IPS-18c (cell line): ENCODE measurements around the gene AIFM1.

Source experiments
- H3K4me3 ChIP-seq: 2 replicates; pipeline ENCODE4 v1.7.0; 2013; ENCODE audit warnings: low read depth, mild to moderate bottlenecking, low read length, moderate library complexity; ENCODE audit not compliant: insufficient read depth
- H3K9me3 ChIP-seq: one replicate; pipeline ENCODE4 v1.6.1; 2013; ENCODE audit warnings: mild to moderate bottlenecking, low read length, moderate library complexity; ENCODE audit not compliant: control insufficient read depth, insufficient read depth

The AIFM1 gene

DNA sequence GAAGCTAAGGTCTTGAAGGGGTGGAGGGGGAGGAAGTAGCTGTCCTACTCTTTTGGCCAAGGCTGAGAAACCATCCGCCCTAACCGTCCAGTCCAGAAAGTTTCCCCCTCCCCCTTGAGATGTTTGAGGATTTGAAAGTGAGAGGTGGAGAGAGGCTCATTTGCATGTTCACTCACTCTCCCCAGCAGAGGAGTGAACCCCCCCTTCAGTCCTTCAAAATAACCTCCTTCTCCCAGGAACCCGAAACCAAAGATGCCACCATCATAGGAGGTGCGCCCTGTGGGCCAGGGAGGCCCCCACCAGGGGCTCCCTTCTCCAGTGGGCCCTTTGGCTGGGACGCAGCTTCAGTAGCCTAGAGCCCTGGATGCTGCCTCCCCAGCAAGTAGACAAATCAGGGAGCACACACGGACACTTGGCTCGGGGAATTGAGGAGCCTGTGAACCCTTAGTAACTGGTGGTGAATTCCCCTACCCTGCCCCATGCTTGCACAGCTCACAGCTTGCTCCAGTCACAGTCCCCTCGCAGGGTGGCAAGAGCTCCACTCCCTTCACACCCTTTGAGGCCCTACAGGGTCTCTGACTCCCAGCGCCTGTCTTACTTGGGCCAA, 80.9 kb downstream of the AIFM1 start:
- H3K4me3 ChIP-seq: no peak overlapping the region

DNA sequence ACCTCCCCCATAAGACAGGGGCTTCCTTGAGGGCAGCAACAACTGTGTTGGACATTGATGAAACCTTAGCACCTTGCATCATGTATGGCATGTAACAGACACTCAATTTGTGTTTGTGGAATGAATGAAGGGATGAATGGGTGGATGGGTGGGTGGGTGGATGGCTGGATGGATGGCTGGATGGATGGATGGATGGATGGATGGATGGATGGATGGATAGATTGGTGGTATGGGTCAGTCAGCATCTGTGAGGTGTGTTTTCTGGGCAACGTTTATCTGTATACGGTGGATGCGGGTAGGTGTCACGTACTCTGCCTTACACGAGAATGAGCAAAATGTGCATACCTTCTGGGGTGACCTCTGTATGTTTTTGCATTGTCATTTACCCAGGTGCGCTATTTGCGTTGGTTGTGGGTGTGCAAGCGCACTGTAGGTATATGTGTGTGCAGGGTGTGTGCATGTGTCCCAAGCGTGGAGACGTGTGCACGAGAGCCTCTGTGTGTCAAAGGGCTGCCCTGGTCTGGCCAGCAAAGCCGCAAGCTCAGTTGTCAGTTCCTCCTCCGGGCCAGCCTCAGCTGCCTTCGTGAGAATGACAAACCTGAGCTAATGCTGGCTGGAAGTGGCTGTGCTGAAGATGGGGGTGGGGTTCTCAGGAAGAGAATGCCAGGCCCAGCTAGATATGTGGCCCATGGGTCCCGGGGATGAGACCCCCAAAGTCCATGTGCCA, 81.8 kb downstream of the AIFM1 start:
- H3K9me3 ChIP-seq: peaks cover 19% of the 10 kb centered on the region
- H3K4me3 ChIP-seq: no peak overlapping the region

More for the DNA sequence above, 80.9 kb downstream of the AIFM1 start:
- peaks cover 15% of the 10 kb centered on the region for H3K9me3 ChIP-seq

DNA sequence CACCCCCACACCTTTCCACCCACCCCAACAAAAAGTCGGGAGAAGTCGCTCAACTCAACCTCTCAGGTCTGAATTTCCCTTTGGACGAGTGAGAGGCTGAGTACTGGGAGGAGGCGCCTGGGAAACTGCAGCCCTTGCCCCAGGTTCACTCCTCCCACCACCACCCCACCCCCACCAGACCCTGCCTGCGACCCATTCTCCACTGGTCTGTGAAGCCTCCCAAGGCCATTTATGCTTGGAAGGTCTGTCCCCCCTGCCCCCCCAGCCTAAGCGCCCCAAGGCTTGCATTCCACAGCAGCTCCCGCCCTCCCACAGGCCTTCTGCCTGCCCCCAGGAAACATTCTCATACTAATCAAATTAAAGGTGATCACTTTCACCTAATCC, 82.5 kb downstream of the AIFM1 start:
- peaks cover 19% of the 10 kb centered on the region for H3K9me3 ChIP-seq
- H3K4me3 ChIP-seq: no peak overlapping the region

DNA sequence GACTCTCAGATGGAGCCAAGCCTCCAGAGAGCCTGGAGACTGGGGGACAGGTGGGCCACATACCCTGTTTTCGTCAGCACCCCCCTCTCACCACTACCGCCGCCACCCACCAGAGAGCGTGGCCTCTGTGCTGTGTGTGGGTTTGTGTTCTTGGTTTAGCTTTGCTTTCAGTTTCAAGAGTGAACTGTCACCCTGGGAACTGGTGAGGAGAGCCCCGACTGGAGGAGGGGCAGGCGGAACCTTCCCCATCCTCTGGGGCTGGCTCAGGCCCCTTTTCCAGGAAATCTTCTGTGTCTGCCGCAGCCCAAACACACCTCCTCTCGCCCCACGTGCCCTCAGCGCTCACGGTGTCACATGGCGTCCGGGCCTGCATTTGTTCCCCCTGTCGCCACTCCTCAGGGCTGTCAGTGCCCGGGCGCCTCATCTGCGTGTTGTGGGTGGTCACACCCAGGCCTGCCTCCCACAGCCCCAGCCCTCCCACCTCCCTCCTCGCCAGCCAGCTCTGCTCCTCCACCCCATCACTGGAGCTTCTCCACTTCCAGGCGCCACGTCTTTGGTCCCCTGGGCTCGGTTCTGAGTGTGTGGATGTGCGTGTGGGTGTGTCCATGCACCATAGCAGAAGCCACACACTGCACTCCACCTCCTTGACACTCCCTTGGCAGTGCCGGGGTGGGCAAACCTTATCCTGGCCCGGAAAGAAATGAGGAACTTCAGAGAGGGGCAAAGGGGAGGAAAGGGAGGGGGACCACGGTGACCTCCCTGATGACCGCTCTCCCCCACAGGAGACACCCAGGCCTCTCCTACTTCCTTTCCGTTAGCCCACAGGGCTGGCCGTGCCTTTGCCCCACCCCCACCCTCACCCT, 83.2 kb downstream of the AIFM1 start:
- Histone ChIP-seq H3K4me3 (no peak overlapping the region), H3K9me3 (peaks cover 19% of the 10 kb centered on the region)

DNA sequence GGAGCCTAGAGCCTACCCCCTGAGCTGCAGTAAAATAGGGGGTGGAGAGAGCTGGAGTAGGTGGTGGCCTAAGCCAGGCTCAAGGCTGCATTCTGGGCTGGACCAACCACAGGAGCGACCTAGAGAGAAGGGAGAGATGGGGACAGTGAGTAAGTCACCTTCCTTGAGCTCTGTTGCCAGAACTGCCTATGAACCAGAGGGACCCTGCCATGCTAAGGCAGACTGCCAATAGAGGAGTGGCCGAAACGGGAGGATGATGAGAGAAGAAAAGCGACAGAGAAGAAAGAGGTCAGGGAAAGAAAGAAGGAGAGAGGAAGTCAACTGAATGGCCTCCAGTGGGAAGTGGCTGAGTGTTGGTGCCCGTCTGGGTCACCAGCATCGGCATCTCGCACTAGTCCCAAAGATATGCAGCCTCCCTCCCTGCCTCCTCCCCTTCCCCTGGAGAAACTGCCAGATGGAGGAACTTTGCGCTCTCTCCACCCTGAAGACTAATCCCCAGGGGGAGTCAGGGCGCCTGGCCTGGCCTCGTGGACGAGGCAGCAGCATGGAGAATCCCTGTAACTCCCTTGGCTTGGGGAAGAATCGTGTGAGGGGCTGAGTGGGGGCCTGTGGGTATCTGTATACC, 84.1 kb downstream of the AIFM1 start:
- peaks cover 19% of the 10 kb centered on the region for H3K9me3 ChIP-seq
- H3K4me3 ChIP-seq: no peak overlapping the region

DNA sequence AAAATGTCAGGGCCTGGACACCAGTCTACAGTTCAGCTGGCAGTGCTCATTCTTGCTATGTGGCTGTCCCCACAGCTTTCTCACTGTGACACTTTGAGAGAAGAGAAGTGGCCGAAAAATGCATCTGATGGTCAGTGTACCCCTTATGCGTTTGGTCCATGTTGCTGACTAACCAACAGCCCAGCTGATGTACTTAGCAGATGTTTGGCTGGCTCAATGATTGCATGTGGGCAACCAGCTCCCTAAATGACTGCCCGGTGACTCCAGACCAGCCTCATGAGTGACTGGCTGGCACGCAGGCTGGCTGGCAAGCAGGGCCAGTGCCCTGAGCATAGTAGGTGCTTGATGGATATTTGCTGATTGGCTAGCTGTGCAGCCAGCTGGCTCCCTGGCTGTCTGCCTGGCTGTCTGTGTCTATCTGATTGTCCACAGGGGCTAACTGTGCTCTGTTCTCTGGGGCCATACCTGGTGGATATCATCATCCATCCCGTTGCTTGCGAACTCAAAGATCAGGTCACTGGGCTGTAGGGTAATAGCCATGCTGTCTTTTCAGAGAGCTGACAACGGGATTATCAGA, 84.8 kb downstream of the AIFM1 start:
- Histone ChIP-seq H3K4me3 (no peak overlapping the region), H3K9me3 (peaks cover 17% of the 10 kb centered on the region)

DNA sequence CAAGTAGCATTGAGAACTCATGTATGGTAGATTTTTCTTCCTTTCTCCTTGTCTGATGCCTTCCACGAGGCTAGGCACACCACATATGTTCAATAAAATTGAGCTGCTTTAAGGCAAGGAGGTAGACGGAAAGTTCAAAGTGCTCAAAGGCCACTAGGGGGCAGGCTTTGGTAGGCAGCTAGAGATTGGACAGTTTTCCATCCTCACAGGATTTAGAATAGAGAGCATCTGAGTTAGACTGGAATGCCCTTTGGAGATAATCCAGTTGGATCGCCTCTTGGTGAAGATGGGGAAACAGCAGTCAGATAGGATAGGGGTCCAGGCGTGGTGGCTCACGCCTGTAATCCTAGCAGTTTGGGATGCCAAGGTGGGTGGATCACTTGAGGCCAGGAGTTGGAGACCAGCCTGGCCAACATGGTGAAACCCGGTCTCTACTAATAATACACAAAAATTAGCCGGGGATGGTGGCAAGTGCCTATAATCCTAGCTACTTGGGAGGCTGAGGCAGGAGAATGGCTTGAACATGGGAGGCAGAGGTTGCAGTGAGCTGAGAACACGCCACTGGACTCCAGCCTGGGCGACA, 85.7 kb downstream of the AIFM1 start:
- Histone ChIP-seq H3K4me3 (no peak overlapping the region), H3K9me3 (peaks cover 17% of the 10 kb centered on the region)
